Trophoblast cell (in vitro differentiated cells and primary cell): ENCODE data around the gene RBM19.

Experiments used
- DNase-seq, 2 donors: peaks; one replicate each; pipeline ENCODE4 v3.0.0-alpha.2; 2016
- H2AFZ ChIP-seq: 2 replicates; pipeline ENCODE4 v1.6.1; 2013; ENCODE audit warnings: low read length, moderate library complexity, mild to moderate bottlenecking; ENCODE audit not compliant: insufficient read depth, poor library complexity
- H2AK5ac ChIP-seq: 2 replicates; pipeline ENCODE4 v1.6.1; 2013; ENCODE audit warnings: mild to moderate bottlenecking, low read length
- H2BK120ac ChIP-seq: 2 replicates; pipeline ENCODE4 v1.6.1; 2013; ENCODE audit warnings: low read length, mild to moderate bottlenecking, moderate library complexity; ENCODE audit not compliant: insufficient read depth, poor library complexity
- H2BK12ac ChIP-seq: 2 replicates; pipeline ENCODE4 v1.6.1; 2013; ENCODE audit warnings: mild to moderate bottlenecking, low read length, moderate library complexity
- H2BK5ac ChIP-seq: 2 replicates; pipeline ENCODE4 v1.6.1; 2013; ENCODE audit warnings: low read length, low read depth, moderate library complexity, mild to moderate bottlenecking; ENCODE audit not compliant: poor library complexity
- H3K14ac ChIP-seq: 2 replicates; pipeline ENCODE4 v1.6.1; 2013; ENCODE audit warnings: mild to moderate bottlenecking, low read length
- H3K18ac ChIP-seq: 2 replicates; pipeline ENCODE4 v1.6.1; 2013; ENCODE audit warnings: mild to moderate bottlenecking, low read length
- H3K23ac ChIP-seq: 2 replicates; pipeline ENCODE4 v1.6.1; 2013; ENCODE audit warnings: low read length
- H3K27ac ChIP-seq: 2 replicates; pipeline ENCODE4 v1.5.1; 2013; ENCODE audit warnings: low read depth, mild to moderate bottlenecking, inconsistent platforms, low read length, moderate library complexity
- H3K27me3 ChIP-seq: 2 replicates; pipeline ENCODE4 v1.6.1; 2013; ENCODE audit warnings: inconsistent platforms, mild to moderate bottlenecking, low read length, moderate library complexity; ENCODE audit not compliant: insufficient read depth
- H3K36me3 ChIP-seq, 2 experiments: 1 replicate in 1 of 2; 2 replicates in 1 of 2; pipeline ENCODE4 v1.6.1; 2013; ENCODE audit warnings: low read length in 2 of 2, mild to moderate bottlenecking in 2 of 2, moderate library complexity in 1 of 2; ENCODE audit not compliant: insufficient read depth in 2 of 2, control insufficient read depth in 1 of 2
- H3K4ac ChIP-seq: 2 replicates; pipeline ENCODE4 v1.6.1; 2013; ENCODE audit warnings: low read depth, mild to moderate bottlenecking, low read length, moderate library complexity
- H3K4me1 ChIP-seq, 2 experiments: 1 replicate in 1 of 2; 2 replicates in 1 of 2; pipeline ENCODE4 v1.6.1; 2013; ENCODE audit warnings: low read length in 2 of 2, mild to moderate bottlenecking in 2 of 2, moderate library complexity in 1 of 2; ENCODE audit not compliant: insufficient read depth in 2 of 2, control insufficient read depth in 1 of 2
- H3K4me2 ChIP-seq: 2 replicates; pipeline ENCODE4 v1.6.1; 2013; ENCODE audit warnings: inconsistent platforms, mild to moderate bottlenecking, low read length, moderate library complexity
- H3K4me3 ChIP-seq: 2 replicates; pipeline ENCODE4 v1.5.1; 2013; ENCODE audit warnings: mild to moderate bottlenecking, low read depth, low read length, inconsistent platforms
- H3K79me1 ChIP-seq: one replicate; pipeline ENCODE4 v1.6.1; 2013; ENCODE audit warnings: low read length
- H3K79me2 ChIP-seq: 2 replicates; pipeline ENCODE4 v1.6.1; 2013; ENCODE audit warnings: low read length, mild to moderate bottlenecking; ENCODE audit not compliant: control insufficient read depth, insufficient read depth, poor library complexity
- H3K9ac ChIP-seq: 2 replicates; pipeline ENCODE4 v1.6.1; 2013; ENCODE audit warnings: mild to moderate bottlenecking, low read length
- H3K9me3 ChIP-seq: 2 replicates; pipeline ENCODE4 v1.6.1; 2013; ENCODE audit warnings: low read depth, mild to moderate bottlenecking, control low read depth, inconsistent platforms, low read length; ENCODE audit not compliant: insufficient read depth
- H4K12ac ChIP-seq: 2 replicates; pipeline ENCODE4 v1.6.1; 2013; ENCODE audit warnings: low read depth, mild to moderate bottlenecking, low read length, moderate library complexity
- H4K8ac ChIP-seq: 2 replicates; pipeline ENCODE4 v1.6.1; 2013; ENCODE audit warnings: low read depth, mild to moderate bottlenecking, low read length, moderate library complexity
- H4K91ac ChIP-seq: one replicate; pipeline ENCODE4 v1.6.1; 2013; ENCODE audit warnings: low read depth, mild to moderate bottlenecking, low read length, moderate library complexity
- WGBS: extraction: QIAGEN DNeasy Blood & Tissue Kit; methylation state at CpG from one replicate; pipeline ENCODE4 v1.1.7; 2013; ENCODE audit warnings: missing lambda C conversion rate; ENCODE audit not compliant: insufficient read length, insufficient coverage; ENCODE audit errors: extremely low coverage; 5-methylcytosine and 5-hydroxymethylcytosine counted together

The RBM19 gene

DNA sequence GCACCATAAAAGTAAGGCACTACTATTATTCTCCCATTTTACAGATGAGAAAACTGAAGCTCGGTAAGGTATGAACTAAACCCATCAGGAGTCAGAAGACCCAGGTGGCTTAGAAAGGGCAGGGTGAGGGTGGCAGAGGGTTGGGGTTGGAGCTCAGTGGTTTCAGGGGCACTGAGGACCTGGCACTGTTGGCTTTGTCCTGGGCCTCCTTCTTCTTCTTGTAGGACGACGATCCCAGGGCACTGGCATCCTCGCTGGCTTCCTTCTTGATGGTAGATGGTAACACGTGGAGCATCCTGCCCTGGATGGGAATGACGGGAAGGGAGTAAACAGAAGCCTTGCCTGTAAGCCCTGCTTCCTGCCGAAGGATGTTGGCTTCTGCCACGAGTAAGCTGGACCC lies 19.9 kb downstream of the RBM19 start:
- Histone ChIP-seq H4K8ac (no peak overlapping the region), H2AK5ac (no peak overlapping the region), H2AFZ (no peak overlapping the region), H3K4me1 (no peaks in the 10 kb centered on the region), H4K91ac (no peak overlapping the region), H3K9me3 (peaks cover 2% of the 10 kb centered on the region), H3K4me3 (peak overlapping the region; percentile 12), H2BK12ac (no peak overlapping the region), H3K4ac (no peak overlapping the region), H2BK120ac (no peak overlapping the region), H3K14ac (no peak overlapping the region), H3K36me3 (peaks cover 48 to 66% of the 10 kb centered on the region in 2 experiments), H3K4me2 (no peak overlapping the region), H4K12ac (no peak overlapping the region), H2BK5ac (no peak overlapping the region), H3K23ac (no peak overlapping the region), H3K18ac (no peak overlapping the region), H3K9ac (no peak overlapping the region), H3K27me3 (no peaks in the 10 kb centered on the region), H3K79me1 (no peaks in the 10 kb centered on the region), H3K27ac (no peak overlapping the region), H3K79me2 (no peaks in the 10 kb centered on the region)
- WGBS = no CpG with 5 or more reads among the region's 8 CpGs
- DNase-seq = no peak

DNA sequence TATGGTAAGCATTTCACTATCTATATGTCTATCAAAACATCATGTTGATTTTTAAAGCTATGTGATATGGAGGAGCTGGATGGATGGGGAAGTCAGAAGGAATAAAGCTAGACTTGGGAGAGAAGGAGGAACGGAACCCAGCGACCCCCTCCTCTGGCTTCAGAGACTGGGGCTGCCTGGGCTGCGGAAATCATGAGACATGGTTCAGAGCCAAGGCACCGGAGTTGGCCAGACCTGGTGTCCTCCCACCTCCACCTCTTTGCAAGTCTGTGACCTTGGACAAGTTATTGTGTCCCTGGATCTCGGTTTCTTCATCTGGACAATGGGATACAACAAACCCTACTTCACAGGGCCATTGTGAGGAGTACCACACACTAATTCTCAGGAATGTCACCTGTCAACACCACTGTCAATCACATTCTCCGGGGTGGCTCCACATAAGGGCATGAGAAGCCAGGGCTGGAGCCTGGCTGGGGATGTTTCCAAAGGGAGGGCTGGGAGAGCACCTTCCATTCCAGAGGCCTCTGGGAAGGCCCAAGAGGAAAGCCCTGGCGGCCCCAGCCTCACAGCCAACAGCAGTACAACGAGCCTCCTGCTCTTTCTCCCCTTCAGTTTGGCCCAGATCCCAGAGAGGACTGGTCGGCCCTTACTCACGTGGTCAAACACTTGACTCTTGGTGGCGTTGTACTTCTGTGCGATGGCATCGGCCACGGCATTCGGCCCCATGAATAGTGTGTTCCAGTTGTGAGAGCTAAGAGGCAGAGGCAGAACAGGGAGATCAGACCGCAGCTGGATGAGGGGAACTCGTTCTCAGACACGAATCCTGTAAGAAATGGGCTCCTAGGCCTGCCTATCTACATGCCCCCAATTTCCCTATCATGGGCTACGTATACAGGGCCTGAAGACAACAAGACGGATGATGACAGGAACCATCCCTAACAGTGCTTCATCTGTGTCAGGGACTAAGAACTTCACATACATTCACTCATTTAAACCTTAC lies 20.7 kb downstream of the RBM19 start:
- no peak overlapping the region for H3K18ac ChIP-seq
- H4K8ac ChIP-seq = no peak overlapping the region
- no peak overlapping the region for H2BK5ac ChIP-seq
- H3K14ac ChIP-seq = no peak overlapping the region
- no peak overlapping the region for H3K4me3 ChIP-seq
- WGBS = no CpG with 5 or more reads among the region's 20 CpGs
- no peak overlapping the region for H2AFZ ChIP-seq
- peaks cover 2% of the 10 kb centered on the region for H3K9me3 ChIP-seq
- H3K4ac ChIP-seq = no peak overlapping the region
- H2AK5ac ChIP-seq = no peak overlapping the region
- H3K79me2 ChIP-seq = no peaks in the 10 kb centered on the region
- no peaks in the 10 kb centered on the region for H3K4me1 ChIP-seq
- H3K9ac ChIP-seq = no peak overlapping the region
- H4K12ac ChIP-seq = no peak overlapping the region
- no peak overlapping the region for H2BK12ac ChIP-seq
- H2BK120ac ChIP-seq = no peak overlapping the region
- no peaks in the 10 kb centered on the region for H3K27me3 ChIP-seq
- H3K79me1 ChIP-seq = no peaks in the 10 kb centered on the region
- no peak for DNase-seq
- H3K23ac ChIP-seq = no peak overlapping the region
- no peak overlapping the region for H3K27ac ChIP-seq
- no peak overlapping the region for H4K91ac ChIP-seq
- peaks cover 51 to 70% of the 10 kb centered on the region in 2 experiments for H3K36me3 ChIP-seq
- no peak overlapping the region for H3K4me2 ChIP-seq

DNA sequence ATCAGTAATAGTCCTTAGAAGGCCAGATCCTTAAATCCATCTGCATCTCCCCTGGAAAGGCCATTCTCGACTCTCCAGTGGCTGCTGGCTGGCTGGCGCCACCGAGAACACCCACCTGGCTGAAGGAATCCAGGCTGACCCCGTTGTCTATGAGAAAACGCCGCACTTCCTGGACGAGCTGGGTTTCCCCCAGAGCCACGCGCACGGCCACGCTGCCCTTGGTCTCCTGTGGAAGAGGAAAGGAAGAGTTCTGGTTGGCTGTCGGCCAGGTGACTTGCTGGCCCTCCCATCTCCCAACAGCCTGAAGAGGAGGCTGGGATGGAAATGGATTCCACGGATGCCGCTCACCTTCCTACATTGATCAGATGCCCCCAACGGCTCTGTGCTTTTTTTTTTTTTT lies 23.9 kb downstream of the RBM19 start:
- H3K4me1 ChIP-seq = no peaks in the 10 kb centered on the region
- H2BK12ac ChIP-seq = no peak overlapping the region
- H3K23ac ChIP-seq = no peak overlapping the region
- no peak overlapping the region for H3K4me3 ChIP-seq
- no peak overlapping the region for H2AK5ac ChIP-seq
- H2BK5ac ChIP-seq = no peak overlapping the region
- WGBS = no CpG with 5 or more reads among the region's 15 CpGs
- peaks cover 2% of the 10 kb centered on the region for H3K9me3 ChIP-seq
- DNase-seq = no peak
- no peak overlapping the region for H3K18ac ChIP-seq
- no peak overlapping the region for H2AFZ ChIP-seq
- no peak overlapping the region for H4K8ac ChIP-seq
- H3K36me3 ChIP-seq = peaks cover 41 to 60% of the 10 kb centered on the region in 2 experiments
- H3K4me2 ChIP-seq = no peak overlapping the region
- no peaks in the 10 kb centered on the region for H3K79me1 ChIP-seq
- no peaks in the 10 kb centered on the region for H3K27me3 ChIP-seq
- no peak overlapping the region for H4K12ac ChIP-seq
- no peak overlapping the region for H3K14ac ChIP-seq
- H2BK120ac ChIP-seq = no peak overlapping the region
- H4K91ac ChIP-seq = no peak overlapping the region
- no peaks in the 10 kb centered on the region for H3K79me2 ChIP-seq
- no peak overlapping the region for H3K9ac ChIP-seq
- no peak overlapping the region for H3K4ac ChIP-seq
- no peak overlapping the region for H3K27ac ChIP-seq

DNA sequence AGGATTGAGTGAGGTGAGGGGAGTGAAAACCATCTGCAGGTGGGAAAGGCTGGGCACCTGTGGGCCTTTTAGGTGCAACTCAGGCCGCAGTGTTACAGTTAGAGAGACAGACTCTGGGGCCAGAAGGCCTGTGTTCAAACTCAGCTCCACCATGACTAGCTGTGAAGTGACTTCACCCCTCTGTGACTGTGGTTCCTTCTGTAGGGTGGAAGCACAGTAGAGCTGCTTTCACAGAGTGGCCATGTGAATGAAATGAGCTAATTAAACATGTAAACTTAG lies 25.0 kb downstream of the RBM19 start:
- H3K27ac ChIP-seq = no peak overlapping the region
- H2AK5ac ChIP-seq = no peak overlapping the region
- no peak overlapping the region for H3K4me2 ChIP-seq
- no peaks in the 10 kb centered on the region for H3K4me1 ChIP-seq
- H4K91ac ChIP-seq = no peak overlapping the region
- no peak overlapping the region for H4K12ac ChIP-seq
- no peak overlapping the region for H3K14ac ChIP-seq
- DNase-seq = no peak
- H3K9ac ChIP-seq = no peak overlapping the region
- H3K4ac ChIP-seq = no peak overlapping the region
- H3K27me3 ChIP-seq = no peaks in the 10 kb centered on the region
- H3K36me3 ChIP-seq = peaks cover 42 to 60% of the 10 kb centered on the region in 2 experiments
- H2BK120ac ChIP-seq = no peak overlapping the region
- H2AFZ ChIP-seq = no peak overlapping the region
- H3K18ac ChIP-seq = no peak overlapping the region
- H3K79me2 ChIP-seq = no peaks in the 10 kb centered on the region
- no peak overlapping the region for H3K4me3 ChIP-seq
- H2BK12ac ChIP-seq = no peak overlapping the region
- WGBS = no CpG with 5 or more reads among the region's 1 CpG
- no peak overlapping the region for H3K23ac ChIP-seq
- no peak overlapping the region for H4K8ac ChIP-seq
- H2BK5ac ChIP-seq = no peak overlapping the region
- H3K9me3 ChIP-seq = peaks cover 2% of the 10 kb centered on the region
- H3K79me1 ChIP-seq = no peaks in the 10 kb centered on the region
